DMS 273 treated with DMSO at 0.1 percent for 48 hours (cell line): ENCODE measurements around the gene MITF.
"Not testable (repeated sequence)": the region's sequence is repeated elsewhere in the genome, so short reads cannot be mapped to it uniquely, and the experiment has no call there.

Experiments
- DNase-seq: peaks from one replicate; lab custom pipeline; 2025; lab: John Stamatoyannopoulos, UW

MITF gene

GRCh38 chr3:69787436-69788168 is 48.3 kb downstream of the MITF start:
- peak; percentile 2 for DNase-seq

GRCh38 chr3:69791106-69791505 is 51.8 kb downstream of the MITF start:
- DNase-seq = no peak

GRCh38 chr3:69791919-69792399 is 52.7 kb downstream of the MITF start:
- DNase-seq = no peak

- DNase-seq = not testable (repeated sequence)
Observed at GRCh38 chr3:69796126-69796525, 56.9 kb downstream of the MITF start.

- no peak for DNase-seq
Observed at GRCh38 chr3:69803681-69804270, 64.5 kb downstream of the MITF start.

- DNase-seq = no peak
Observed at GRCh38 chr3:69805491-69805890, 66.2 kb downstream of the MITF start.

- no peak for DNase-seq
Observed at GRCh38 chr3:69806735-69807438, 67.6 kb downstream of the MITF start.

- no peak for DNase-seq
Observed at GRCh38 chr3:69807674-69808073, 68.4 kb downstream of the MITF start.

GRCh38 chr3:69809076-69809835 is 70.0 kb downstream of the MITF start:
- DNase-seq = no peak

- DNase-seq = no peak
Observed at GRCh38 chr3:69811452-69812401, 72.5 kb downstream of the MITF start.

- no peak for DNase-seq
Observed at GRCh38 chr3:69815970-69816369, 76.7 kb downstream of the MITF start.

- no peak for DNase-seq
Observed at GRCh38 chr3:69817988-69818387, 78.7 kb downstream of the MITF start.

- DNase-seq = peak; percentile 37
Observed at GRCh38 chr3:69819282-69819681, 80.0 kb downstream of the MITF start.

GRCh38 chr3:69821133-69821532 is 81.9 kb downstream of the MITF start:
- DNase-seq = no peak

GRCh38 chr3:69823743-69824142 is 84.5 kb downstream of the MITF start:
- DNase-seq = no peak

GRCh38 chr3:69825446-69825845 is 86.2 kb downstream of the MITF start:
- DNase-seq = no peak

GRCh38 chr3:69827127-69827526 is 87.9 kb downstream of the MITF start:
- no peak for DNase-seq

- no peak for DNase-seq
Observed at GRCh38 chr3:69828817-69829216, 89.6 kb downstream of the MITF start.

GRCh38 chr3:69830147-69830546 is 90.9 kb downstream of the MITF start:
- no peak for DNase-seq

GRCh38 chr3:69831737-69832136 is 92.5 kb downstream of the MITF start:
- no peak for DNase-seq

GRCh38 chr3:69833591-69833990 is 94.3 kb downstream of the MITF start:
- DNase-seq = no peak
